ENCODE results near the gene CMSS1. TPM values are rescaled to one million over a fixed set of nuclear protein-coding genes. Genes with fewer than 3 reads are reported as not detected.

Gene CMSS1
- total RNA-seq, 2 donors from 2014 or later, result 18.9 to 20.4 TPM

Other genes with a start within 250 kb of the CMSS1 start
- not detected for gene COL8A1, start 179.3 kb upstream of the CMSS1 start, total RNA-seq